Fibroblast of villous mesenchyme (primary cell): Measurements from ENCODE around the gene GABRB3. TPM values are rescaled to one million over a fixed set of nuclear protein-coding genes. Genes with fewer than 3 reads are reported as not detected.

Experiments used
- DNase-seq: peaks from one replicate; pipeline ENCODE4 v3.0.0-alpha.2; 2010; ENCODE audit warnings: low read depth
- H3K4me3 ChIP-seq: 2 replicates; pipeline ENCODE4 v1.5.1; 2011; ENCODE audit warnings: low read depth, mild to moderate bottlenecking, low read length
- CTCF ChIP-seq: IDR thresholded peaks from 2 replicates; pipeline ENCODE4 v1.5.1; 2012; ENCODE audit warnings: low read depth, mild to moderate bottlenecking, low read length; ENCODE audit not compliant: insufficient read depth
- total RNA-seq: library from RNA; depleted of rRNA; stranded (reverse); fragments of >200 nt; gene quantifications from 2 replicates; pipeline ENCODE4 v1.2.3, GENCODE V29; 2012

The GABRB3 gene
- total RNA-seq, 1 donor: 2.2 TPM

GRCh38 chr15:26682598-26683164 lies 90.2 kb downstream of the GABRB3 start:
- no peak for TF ChIP-seq CTCF
- no peak for DNase-seq
- H3K4me3 ChIP-seq: no peak overlapping the region

- no peak for DNase-seq
- no peak for TF ChIP-seq CTCF
- H3K4me3 ChIP-seq: no peak overlapping the region
Observed at GRCh38 chr15:26679927-26680326, 92.9 kb downstream of the GABRB3 start.

GRCh38 chr15:26676115-26676514 lies 96.8 kb downstream of the GABRB3 start:
- DNase-seq: no peak
- TF ChIP-seq CTCF: no peak
- no peak overlapping the region for H3K4me3 ChIP-seq

- no peak for TF ChIP-seq CTCF
- no peak for DNase-seq
- H3K4me3 ChIP-seq: no peak overlapping the region
Observed at GRCh38 chr15:26674467-26674866, 98.4 kb downstream of the GABRB3 start.

- TF ChIP-seq CTCF: no peak
- no peak for DNase-seq
- H3K4me3 ChIP-seq: no peak overlapping the region
Observed at GRCh38 chr15:26673445-26673844, 99.4 kb downstream of the GABRB3 start.

GRCh38 chr15:26670116-26670515 lies 102.8 kb downstream of the GABRB3 start:
- DNase-seq: no peak
- TF ChIP-seq CTCF: no peak
- no peak overlapping the region for H3K4me3 ChIP-seq
